ENCODE measurements around the gene SLC7A7.

GRCh38 chr14:22748631-22749068 lies 66.6 kb downstream of the SLC7A7 start:
- TF ChIP-seq, protein P1, sequence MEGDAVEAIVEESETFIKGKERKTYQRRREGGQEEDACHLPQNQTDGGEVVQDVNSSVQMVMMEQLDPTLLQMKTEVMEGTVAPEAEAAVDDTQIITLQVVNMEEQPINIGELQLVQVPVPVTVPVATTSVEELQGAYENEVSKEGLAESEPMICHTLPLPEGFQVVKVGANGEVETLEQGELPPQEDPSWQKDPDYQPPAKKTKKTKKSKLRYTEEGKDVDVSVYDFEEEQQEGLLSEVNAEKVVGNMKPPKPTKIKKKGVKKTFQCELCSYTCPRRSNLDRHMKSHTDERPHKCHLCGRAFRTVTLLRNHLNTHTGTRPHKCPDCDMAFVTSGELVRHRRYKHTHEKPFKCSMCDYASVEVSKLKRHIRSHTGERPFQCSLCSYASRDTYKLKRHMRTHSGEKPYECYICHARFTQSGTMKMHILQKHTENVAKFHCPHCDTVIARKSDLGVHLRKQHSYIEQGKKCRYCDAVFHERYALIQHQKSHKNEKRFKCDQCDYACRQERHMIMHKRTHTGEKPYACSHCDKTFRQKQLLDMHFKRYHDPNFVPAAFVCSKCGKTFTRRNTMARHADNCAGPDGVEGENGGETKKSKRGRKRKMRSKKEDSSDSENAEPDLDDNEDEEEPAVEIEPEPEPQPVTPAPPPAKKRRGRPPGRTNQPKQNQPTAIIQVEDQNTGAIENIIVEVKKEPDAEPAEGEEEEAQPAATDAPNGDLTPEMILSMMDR (IDR thresholded peaks at IDR 0.05): no peak
- TF ChIP-seq POLR2A (IDR thresholded peaks at IDR 0.05) (no peak), EP300 (IDR thresholded peaks at IDR 0.05; ENCODE audit: low read depth) (no peak)
